ENCODE measurements around the gene LGALS12.
"Not testable (repeated sequence)": the region's sequence is repeated elsewhere in the genome, so short reads cannot be mapped to it uniquely, and the experiment has no call there.

Gene LGALS12

GRCh38 chr11:63504933-63505586, 824 bp upstream of the LGALS12 start:
- no peak for DNase-seq (ENCODE audit: low read depth)

DNA sequence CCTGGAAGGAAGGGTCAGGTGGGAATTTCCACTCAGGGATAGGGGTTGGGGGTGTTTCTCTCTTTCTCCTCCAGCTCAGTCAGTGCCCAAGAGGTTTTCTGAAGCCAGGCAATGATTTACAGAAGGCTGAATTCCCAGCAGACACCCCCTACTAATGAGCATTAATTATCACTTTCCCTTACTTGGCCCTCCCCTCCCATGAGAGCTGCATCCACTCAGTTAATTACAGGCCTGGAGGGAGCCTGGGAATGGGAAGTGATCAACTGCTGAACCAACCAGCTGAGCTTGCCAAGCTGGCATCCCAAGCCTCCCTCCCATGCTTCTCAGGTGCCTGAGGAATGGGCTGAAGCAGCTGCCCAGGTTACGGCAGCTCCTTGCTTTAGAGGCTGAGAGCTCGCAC, 992 bp downstream of the LGALS12 start:
- no peak for DNase-seq (ENCODE audit: low read depth)

DNA sequence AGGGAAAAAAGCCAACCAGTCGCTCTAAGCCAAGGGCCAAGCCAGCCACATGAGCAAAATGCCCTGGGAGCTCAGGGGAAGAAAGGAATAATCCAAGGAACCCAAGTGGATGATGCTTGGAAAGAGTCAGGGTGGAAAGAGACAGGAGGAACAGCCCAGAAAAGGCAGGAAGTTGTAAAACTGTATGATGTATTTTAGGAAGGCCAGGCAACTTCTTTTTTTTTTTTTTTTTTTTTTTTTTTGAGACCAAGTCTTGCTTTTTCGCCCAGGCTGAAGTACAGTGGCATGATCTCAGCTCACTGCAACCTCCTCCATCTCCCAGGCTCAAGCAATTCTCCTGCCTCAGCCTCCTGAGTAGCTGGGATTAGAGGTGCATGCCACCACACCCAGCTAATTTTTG, 1.6 kb downstream of the LGALS12 start:
- no peak for DNase-seq (ENCODE audit: low read depth)

GRCh38 chr11:63508009-63508408, 2.1 kb downstream of the LGALS12 start:
- no peak for DNase-seq (ENCODE audit: low read depth)

DNA sequence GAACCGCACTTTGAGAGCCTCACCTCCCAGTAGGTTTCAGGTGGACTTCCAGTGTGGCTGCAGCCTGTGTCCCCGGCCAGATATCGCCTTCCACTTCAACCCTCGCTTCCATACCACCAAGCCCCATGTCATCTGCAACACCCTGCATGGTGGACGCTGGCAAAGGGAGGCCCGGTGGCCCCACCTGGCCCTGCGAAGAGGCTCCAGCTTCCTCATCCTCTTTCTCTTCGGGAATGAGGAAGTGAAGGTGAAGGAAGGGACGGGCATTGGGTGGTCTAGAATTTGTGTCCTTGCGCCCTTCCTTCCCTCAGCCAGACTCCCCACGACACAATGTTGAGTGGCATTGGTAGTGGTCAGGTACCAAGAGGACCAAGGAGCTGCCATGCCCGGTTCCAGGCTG, 2.9 kb downstream of the LGALS12 start:
- DNase-seq (ENCODE audit: low read depth) = no peak

- no peak for DNase-seq (ENCODE audit: low read depth)
These were observed 4.6 kb downstream of the LGALS12 start for GRCh38 chr11:63510360-63511047.

DNA sequence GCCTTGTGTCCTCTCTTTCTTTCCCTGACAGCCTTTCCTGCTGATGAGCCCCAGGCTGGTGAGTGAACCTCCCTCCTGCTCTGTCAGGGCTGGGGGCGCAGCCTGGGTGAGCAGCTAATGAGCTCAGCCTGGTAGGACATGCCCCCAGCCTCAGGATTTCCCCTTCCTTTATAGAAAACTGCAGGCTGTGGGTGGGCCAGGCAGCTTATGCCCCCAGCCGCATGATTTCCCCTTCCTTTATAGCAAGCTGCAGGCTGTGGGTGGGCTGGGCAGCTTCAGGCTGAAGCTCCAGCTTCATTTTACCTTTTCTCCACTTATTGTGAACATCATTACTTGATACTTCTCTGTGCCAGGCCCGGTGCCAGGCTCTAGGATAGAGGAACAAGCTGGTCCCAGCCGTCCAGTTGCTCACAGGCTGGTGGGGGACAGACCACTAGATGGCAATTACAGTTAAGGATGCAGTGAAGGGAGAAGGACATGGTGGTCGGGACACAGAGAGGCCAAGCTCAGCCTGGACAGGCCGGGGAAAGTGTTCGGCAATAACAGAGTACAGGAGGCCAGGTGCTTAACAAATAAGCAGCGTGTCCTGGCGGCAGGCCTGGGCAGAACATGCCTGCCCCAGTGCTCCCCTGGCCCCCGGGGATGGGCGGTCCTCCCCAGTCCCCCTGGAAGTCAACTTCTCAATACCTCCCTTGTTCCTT, 5.3 kb downstream of the LGALS12 start:
- DNase-seq (ENCODE audit: low read depth) = no peak

GRCh38 chr11:63512816-63513215, 6.9 kb downstream of the LGALS12 start:
- no peak for DNase-seq (ENCODE audit: low read depth)

DNA sequence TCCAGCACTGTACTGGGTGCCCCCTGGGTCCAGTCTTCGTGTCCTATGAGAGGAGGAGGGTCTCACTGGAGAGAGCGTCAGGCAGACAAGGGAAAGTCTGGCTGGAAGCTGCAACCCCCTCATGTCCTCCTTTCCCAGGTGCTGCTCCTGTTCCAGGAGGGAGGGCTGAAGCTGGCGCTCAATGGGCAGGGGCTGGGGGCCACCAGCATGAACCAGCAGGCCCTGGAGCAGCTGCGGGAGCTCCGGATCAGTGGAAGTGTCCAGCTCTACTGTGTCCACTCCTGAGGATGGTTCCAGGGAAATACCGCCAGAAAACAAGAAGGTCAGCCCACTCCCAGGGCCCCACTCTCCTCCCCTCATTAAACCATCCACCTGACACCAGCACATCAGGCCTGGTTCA, 10.2 kb downstream of the LGALS12 start:
- DNase-seq (ENCODE audit: low read depth) = no peak

DNA sequence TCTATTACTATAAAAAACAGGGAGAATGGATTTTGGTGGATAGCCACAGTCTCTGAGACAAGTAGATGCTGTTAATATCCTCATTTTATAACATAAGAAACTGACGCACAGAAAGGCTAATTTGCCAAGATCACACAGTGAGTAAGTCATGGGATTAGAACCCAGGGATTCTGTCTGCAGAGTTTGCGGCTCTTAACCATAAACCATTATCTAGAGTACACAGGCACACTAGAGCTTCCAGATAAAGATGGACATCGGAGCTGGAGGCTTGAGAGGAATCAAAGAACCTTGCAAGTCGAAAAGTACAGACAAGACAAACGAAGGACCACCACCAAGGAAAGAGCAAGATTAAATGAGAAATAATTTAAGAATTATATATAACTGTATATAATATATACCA, 11.3 kb downstream of the LGALS12 start:
- no peak for DNase-seq (ENCODE audit: low read depth)

- no peak for DNase-seq (ENCODE audit: low read depth)
These were observed 12.7 kb downstream of the LGALS12 start for GRCh38 chr11:63518548-63518947.

GRCh38 chr11:63520606-63521170, 14.8 kb downstream of the LGALS12 start:
- no peak for DNase-seq (ENCODE audit: low read depth)

GRCh38 chr11:63521896-63522295, 16.0 kb downstream of the LGALS12 start:
- DNase-seq (ENCODE audit: low read depth) = no peak

DNA sequence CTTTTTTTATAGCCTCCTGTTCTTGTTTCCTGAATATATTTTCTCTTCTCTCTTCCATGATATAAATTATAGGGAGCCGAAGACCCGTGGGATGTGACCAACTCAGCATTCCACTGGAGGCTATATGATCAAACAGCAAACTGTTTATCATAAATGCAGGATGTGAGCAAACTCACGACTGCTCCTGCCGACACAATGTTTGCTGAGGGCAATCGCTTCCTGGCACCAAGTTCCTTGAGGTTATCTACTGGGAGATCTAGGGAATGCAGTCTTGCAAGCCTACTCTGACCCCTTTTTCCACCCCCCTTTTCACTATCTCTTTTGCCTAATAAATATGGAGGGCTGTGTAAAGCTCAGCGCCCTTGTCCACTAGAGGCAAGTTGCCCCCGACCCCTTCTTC, 17.3 kb downstream of the LGALS12 start:
- no peak for DNase-seq (ENCODE audit: low read depth)

- DNase-seq (ENCODE audit: low read depth) = no peak
These were observed 21.8 kb downstream of the LGALS12 start for GRCh38 chr11:63527667-63528066.

DNA sequence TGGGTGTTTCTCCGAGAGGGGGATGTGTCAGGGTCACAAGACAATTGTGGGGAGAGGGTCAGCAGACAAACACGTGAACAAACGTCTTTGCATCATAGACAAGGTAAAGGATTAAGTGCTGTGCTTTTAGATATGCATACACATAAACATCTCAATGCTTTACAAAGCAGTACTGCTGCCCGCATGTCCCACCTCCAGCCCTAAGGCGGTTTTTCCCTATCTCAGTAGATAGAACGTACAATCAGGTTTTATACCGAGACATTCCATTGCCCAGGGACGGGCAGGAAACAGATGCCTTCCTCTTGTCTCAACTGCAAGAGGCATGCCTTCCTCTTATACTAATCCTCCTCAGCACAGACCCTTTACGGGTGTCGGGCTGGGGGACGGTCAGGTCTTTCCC, 22.3 kb downstream of the LGALS12 start:
- DNase-seq (ENCODE audit: low read depth) = not testable (repeated sequence)

GRCh38 chr11:63528729-63529278, 22.9 kb downstream of the LGALS12 start:
- DNase-seq (ENCODE audit: low read depth) = not testable (repeated sequence)

GRCh38 chr11:63529373-63529772, 23.5 kb downstream of the LGALS12 start:
- DNase-seq (ENCODE audit: low read depth) = not testable (repeated sequence)

DNA sequence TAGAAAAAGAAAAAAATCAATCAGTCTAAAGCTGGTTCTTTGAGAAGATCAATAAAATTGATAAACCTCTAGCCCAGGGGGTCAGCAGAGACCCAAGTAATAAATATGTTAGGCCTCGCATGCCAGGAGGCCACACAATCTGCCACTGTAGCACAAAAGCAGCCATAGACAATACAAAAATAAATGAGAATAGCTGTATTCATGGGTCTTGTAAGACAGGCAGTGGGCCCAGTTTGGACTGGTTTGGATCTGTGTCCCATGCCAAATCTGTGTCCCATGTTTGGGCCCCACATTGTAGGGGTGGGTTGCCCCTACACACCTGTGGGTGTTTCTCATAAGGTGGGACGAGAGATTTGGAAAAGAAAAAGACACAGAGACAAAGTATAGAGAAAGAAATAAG, 24.1 kb downstream of the LGALS12 start:
- DNase-seq (ENCODE audit: low read depth) = no peak

- not testable (repeated sequence) for DNase-seq (ENCODE audit: low read depth)
These were observed 25.3 kb downstream of the LGALS12 start for GRCh38 chr11:63531074-63531792.

GRCh38 chr11:63532117-63532516, 26.2 kb downstream of the LGALS12 start:
- DNase-seq (ENCODE audit: low read depth) = no peak

Data from stimulated activated CD8-positive, alpha-beta memory T cell treated with anti-CD3 and anti-CD28 coated beads, Interleukin-12 subunit alpha, Interleukin-12 subunit beta, amount 100 ng/mL, for 4 hours (primary cell).